ENCODE measurements around the gene ATCAY.

DNA sequence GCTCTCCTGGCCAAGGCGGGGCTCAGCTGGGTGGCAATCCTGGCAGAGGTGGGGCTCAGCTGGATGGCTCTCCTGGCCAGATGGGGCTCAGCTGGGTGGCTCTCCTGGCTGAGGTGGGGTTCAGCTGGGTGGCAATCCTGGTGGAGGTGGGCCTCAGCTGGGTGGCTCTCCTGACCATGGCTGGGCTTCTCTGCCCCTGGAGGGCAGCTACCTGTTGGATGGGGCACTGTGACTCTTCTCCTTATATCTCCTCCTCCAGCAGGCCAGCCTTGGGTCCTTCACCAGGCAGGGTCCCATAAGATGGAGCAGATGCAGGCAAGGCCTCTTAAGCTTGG lies 28.3 kb upstream of the ATCAY start:
- TF ChIP-seq, protein P1, sequence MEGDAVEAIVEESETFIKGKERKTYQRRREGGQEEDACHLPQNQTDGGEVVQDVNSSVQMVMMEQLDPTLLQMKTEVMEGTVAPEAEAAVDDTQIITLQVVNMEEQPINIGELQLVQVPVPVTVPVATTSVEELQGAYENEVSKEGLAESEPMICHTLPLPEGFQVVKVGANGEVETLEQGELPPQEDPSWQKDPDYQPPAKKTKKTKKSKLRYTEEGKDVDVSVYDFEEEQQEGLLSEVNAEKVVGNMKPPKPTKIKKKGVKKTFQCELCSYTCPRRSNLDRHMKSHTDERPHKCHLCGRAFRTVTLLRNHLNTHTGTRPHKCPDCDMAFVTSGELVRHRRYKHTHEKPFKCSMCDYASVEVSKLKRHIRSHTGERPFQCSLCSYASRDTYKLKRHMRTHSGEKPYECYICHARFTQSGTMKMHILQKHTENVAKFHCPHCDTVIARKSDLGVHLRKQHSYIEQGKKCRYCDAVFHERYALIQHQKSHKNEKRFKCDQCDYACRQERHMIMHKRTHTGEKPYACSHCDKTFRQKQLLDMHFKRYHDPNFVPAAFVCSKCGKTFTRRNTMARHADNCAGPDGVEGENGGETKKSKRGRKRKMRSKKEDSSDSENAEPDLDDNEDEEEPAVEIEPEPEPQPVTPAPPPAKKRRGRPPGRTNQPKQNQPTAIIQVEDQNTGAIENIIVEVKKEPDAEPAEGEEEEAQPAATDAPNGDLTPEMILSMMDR (IDR thresholded peaks at IDR 0.05): no peak
- TF ChIP-seq POLR2A (IDR thresholded peaks at IDR 0.05): no peak
